ENCODE measurements around the gene NEDD8. TPM values are rescaled to one million over a fixed set of nuclear protein-coding genes. Genes with fewer than 3 reads are reported as not detected.

Gene NEDD8
- total and polyA plus RNA-seq, 2 experiments from 2014 or later, result 264 to 492 TPM

GRCh38 chr14:24271834-24272263, 39.7 kb upstream of the NEDD8 start:
- no peak for DNase-seq (ENCODE audit: low read depth in 1 of 2, low spot score in 1 of 2)
- no peaks in the 10 kb centered on the region for H3K36me3 ChIP-seq
- no peak overlapping the region for H3K27ac ChIP-seq
- peak overlapping the region; percentile 77 for H3K4me3 ChIP-seq
- H3K4me1 ChIP-seq (ENCODE audit: low read depth), result no peaks in the 10 kb centered on the region
- H3K9me3 ChIP-seq (ENCODE audit: low read depth), result no peaks in the 10 kb centered on the region
- no peaks in the 10 kb centered on the region for H3K27me3 ChIP-seq
- no peak for TF ChIP-seq CTCF (IDR thresholded peaks at IDR 0.05; ENCODE audit: low read depth, low read length)

GRCh38 chr14:24271134-24271833, 39.1 kb upstream of the NEDD8 start, which contains the start of gene RABGGTA:
Gene RABGGTA (minus strand): TSS chr14:24271597. CDS start chr14:24271115, 482 bp downstream.
- peak; percentile 92 to 94 for DNase-seq (ENCODE audit: low read depth in 1 of 2, low spot score in 1 of 2)
- Histone ChIP-seq H3K9me3 (ENCODE audit: low read depth) (no peaks in the 10 kb centered on the region), H3K36me3 (no peaks in the 10 kb centered on the region), H3K4me1 (ENCODE audit: low read depth) (no peaks in the 10 kb centered on the region), H3K27me3 (no peaks in the 10 kb centered on the region), H3K4me3 (peak within 1 kb of the TSS; percentile 77), H3K27ac (peak within 1 kb of the TSS; percentile 93)
- peak; percentile 67 for TF ChIP-seq CTCF (IDR thresholded peaks at IDR 0.05; ENCODE audit: low read depth, low read length)

GRCh38 chr14:24270537-24271133, 38.5 kb upstream of the NEDD8 start:
- Histone ChIP-seq H3K27ac (peak overlapping the region; percentile 93), H3K36me3 (no peaks in the 10 kb centered on the region), H3K4me1 (ENCODE audit: low read depth) (no peaks in the 10 kb centered on the region), H3K27me3 (no peaks in the 10 kb centered on the region), H3K9me3 (ENCODE audit: low read depth) (no peaks in the 10 kb centered on the region), H3K4me3 (peak overlapping the region; percentile 77)
- no peak for TF ChIP-seq CTCF (IDR thresholded peaks at IDR 0.05; ENCODE audit: low read depth, low read length)
- DNase-seq (ENCODE audit: low read depth in 1 of 2, low spot score in 1 of 2), result no peak

- TF ChIP-seq CTCF (IDR thresholded peaks at IDR 0.05; ENCODE audit: low read depth, low read length), result no peak
- Histone ChIP-seq H3K27me3 (no peaks in the 10 kb centered on the region), H3K9me3 (ENCODE audit: low read depth) (no peaks in the 10 kb centered on the region), H3K27ac (no peak overlapping the region), H3K36me3 (no peaks in the 10 kb centered on the region), H3K4me1 (ENCODE audit: low read depth) (no peaks in the 10 kb centered on the region), H3K4me3 (no peak overlapping the region)
- DNase-seq (ENCODE audit: low read depth in 1 of 2, low spot score in 1 of 2), result no peak
Observed at GRCh38 chr14:24269910-24270536, 37.9 kb upstream of the NEDD8 start.

GRCh38 chr14:24269368-24269767, 37.2 kb upstream of the NEDD8 start:
- Histone ChIP-seq H3K36me3 (no peaks in the 10 kb centered on the region), H3K27ac (no peak overlapping the region), H3K4me3 (no peak overlapping the region), H3K9me3 (ENCODE audit: low read depth) (no peaks in the 10 kb centered on the region), H3K27me3 (no peaks in the 10 kb centered on the region), H3K4me1 (ENCODE audit: low read depth) (no peaks in the 10 kb centered on the region)
- DNase-seq (ENCODE audit: low read depth in 1 of 2, low spot score in 1 of 2), result no peak
- no peak for TF ChIP-seq CTCF (IDR thresholded peaks at IDR 0.05; ENCODE audit: low read depth, low read length)
